ENCODE measurements around the gene SPDYE17.
A peak's percentile ranks its signal among the peaks of the same experiment; 100 is the strongest.
"Not testable (repeated sequence)": the region's sequence is repeated elsewhere in the genome, so short reads cannot be mapped to it uniquely, and the experiment has no call there.

SPDYE17 gene, protein sequence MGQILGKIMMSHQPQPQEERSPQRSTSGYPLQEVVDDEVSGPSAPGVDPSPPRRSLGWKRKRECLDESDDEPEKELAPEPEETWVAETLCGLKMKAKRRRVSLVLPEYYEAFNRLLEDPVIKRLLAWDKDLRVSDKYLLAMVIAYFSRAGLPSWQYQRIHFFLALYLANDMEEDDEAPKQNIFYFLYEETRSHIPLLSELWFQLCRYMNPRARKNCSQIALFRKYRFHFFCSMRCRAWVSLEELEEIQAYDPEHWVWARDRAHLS

DNA sequence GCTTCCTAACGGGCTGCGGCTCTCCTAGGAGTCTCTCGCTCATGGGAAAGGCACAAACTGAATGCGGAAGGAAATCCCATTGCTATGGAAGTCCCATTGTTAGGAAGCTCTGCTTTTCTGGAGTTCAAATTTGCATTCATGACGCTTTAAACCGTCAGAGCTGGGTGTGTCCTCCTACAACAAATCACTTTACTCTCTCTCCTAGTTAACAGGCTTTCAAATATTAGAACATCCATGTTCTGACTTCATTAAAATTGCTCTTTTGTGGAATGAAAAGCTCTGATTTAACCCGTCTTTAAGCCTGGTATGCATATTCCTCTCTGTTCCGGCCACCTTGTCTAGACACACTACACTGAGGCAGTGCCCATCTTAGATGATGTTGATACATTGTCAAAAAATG, at the start of gene SPDYE17:
Gene SPDYE17, minus strand, starts transcription at position 101 of the 400 bp plus-strand sequence. CDS start 1,791 bp downstream, outside the sequence.
- DNase-seq: not testable (repeated sequence)

DNA sequence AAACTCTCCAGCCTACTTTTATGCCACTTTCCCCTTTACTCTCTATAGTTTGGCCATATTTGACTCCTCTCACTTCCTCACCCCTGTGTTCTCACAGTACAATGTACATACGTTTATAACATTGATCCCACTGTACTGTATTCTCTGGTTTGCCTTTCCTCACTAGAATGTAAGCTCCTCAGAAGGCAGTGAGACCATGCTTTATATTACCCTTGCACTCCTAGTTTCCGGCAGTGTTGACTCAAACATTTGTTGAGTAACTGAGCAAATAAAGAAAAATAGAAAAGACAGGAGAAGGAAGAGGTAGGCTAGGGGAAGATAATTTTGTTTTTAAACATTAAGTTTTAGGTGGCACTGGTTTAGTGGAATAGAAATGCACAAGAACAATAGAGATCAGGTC, 48.1 kb upstream of the SPDYE17 start:
- not testable (repeated sequence) for DNase-seq

DNA sequence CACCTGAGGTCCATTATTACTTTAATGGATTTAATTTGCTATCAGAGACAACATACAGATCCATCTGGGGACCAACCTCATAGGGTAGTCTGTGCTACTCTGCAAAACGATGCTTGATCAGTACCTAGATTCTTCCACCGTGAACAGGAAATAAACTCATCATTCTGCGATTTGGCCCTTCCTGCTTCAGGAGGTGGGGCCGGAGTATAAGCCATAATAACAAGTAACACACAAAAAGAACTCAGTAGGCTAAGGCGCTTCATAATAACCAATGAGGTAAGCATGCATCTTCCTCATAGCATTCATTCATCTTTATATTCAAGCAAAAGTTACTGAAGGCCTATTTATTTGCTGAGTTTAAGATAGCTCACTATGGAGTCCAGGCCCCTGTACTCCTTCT, 47.5 kb upstream of the SPDYE17 start:
- not testable (repeated sequence) for DNase-seq

DNA sequence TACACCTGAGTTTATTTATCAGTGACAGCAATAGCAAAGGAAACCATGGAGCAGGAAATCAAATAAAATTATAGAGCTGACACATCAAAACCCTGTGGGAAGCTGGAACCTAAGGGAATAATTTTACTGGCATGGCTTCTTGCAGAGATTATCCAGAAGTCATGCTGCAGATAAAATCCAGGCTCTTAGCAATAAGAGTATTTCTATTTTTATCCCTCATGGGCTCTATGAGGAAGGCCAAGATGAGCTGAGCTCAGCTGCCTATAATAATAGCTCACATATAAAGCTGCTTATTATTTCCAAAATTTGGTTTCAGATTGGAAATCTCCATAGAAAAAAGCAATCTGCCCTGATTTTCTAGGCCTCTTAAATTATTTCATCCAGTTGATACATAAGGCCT, 47.0 kb upstream of the SPDYE17 start:
- not testable (repeated sequence) for DNase-seq

DNA sequence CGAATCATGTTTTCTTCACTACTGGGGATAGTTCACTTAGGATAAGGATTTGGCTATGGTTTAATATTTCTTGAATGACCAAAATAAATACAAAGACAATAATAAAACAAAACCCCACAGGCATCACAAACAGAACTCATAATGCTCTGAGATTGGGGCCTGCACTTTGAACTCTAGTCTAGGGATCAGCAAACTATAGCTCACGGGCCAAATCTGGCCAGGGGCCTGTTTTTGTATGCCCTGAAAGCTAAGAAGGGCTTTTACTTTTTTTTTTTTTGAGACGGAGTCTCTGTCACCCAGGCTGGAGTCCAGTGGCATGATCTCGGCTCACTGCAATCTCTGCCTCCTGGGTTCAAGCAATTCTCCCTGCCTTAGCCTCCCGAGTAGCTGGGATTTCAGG, 44.9 kb upstream of the SPDYE17 start:
- DNase-seq: not testable (repeated sequence)

DNA sequence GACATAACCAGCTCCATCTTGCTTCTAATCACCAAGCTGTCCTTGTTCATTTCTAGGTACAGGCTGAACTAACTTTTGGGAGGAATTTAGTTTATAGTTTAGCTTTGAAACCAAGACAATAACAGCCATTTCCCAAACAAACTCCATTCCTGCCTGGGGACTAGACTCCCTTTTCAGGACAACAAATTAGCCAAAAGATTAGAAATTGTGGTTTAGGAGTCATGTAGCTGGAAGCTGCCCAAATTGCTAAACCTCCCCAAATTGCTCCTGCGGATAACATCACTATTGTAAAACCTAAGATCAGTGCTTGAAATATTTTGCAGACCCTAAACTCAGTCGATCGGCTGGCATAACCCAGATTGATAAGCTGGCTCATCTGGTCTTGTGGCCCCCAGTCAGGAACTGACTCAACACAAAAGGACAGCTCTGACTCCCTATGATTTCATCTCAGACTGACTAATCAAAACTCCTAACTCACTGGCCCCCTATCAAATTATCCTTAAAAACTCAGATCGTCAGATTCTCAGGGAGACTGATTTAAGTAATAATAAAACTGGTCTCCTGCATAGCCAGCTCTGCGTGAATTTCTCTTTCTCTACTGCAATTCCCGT, 42.7 kb upstream of the SPDYE17 start:
- DNase-seq: not testable (repeated sequence)

DNA sequence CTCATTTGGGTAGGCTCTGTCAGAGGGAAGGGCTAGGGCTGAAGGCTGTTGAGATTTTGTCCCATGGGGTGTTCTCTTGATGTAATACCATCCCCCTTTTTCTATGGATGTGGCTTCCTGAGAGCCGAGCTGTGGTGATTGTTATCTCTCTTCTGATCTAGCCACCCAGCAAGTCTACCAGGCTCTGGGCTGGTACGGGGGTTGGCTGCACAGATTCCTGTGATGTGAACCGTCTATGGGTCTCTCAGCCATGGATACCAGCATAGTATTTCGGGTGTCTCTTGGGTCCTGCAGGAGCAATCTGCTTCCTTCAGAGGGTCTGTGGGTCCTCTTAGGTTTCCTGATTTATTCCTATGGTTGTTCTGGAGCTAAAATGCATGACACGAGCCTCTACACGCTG, 38.9 kb upstream of the SPDYE17 start:
- DNase-seq: not testable (repeated sequence)

DNA sequence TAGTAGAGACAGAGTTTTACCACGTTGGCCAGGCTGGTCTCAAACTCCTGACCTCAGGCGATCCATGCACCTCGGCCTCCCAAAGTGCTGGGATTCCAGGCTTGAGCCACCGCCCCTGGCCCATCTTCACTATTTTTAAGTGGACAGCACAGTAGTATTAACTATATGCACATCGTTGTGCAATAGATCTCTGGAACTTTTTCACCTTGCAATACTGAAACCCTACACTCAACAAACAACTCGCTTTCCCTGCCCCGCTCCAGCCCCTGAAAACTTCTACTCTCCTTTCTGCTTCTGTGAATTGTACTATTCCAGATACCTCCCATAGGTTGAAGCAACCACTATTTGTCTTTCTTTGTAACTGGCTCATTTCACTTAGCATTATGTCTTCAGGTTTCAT, 33.7 kb upstream of the SPDYE17 start:
- not testable (repeated sequence) for DNase-seq

DNA sequence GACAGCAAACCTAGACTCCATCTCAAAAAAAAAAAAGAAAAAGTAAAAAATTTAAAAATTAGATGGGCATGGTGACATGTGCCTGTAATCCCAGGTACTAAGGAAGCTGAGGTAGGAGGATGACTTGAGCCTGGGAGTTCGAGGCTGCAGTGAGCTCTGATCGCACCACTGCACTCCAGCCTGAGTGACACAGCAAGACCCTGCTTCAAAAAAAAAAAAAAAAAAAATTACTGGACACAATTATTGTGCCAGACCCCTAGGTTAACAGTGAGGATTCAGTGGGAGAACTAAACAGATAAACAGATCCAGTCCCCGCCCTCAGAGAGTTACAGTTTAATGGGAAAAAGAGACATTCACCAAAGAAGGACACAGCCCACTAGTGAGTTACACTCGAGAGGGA, 31.6 kb upstream of the SPDYE17 start:
- DNase-seq: not testable (repeated sequence)

DNA sequence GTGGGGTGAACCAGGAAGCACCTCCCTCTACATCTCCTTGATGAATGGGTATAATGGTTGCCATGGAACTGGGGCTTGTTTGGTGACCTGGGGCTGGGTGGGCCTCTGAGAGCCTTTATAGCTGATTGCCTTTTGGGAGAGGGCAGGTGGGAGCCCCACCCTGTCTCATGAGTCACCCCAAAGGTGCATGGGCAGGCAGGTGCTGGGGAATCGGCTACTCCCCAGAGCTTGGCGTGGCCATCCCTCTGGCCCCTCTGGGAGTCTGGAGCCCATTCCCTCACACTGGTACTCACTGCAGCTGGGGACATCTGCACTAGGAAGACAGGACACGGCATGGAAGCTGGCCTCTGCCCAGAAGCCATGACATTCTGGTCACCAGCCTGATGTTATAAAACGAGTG, 30.4 kb upstream of the SPDYE17 start, which contains the start of gene SPDYE18:
Gene SPDYE18, minus strand, starts transcription at position 2 of the 400 bp plus-strand sequence. CDS start 2,046 bp downstream, outside the sequence.
- DNase-seq: not testable (repeated sequence)

DNA sequence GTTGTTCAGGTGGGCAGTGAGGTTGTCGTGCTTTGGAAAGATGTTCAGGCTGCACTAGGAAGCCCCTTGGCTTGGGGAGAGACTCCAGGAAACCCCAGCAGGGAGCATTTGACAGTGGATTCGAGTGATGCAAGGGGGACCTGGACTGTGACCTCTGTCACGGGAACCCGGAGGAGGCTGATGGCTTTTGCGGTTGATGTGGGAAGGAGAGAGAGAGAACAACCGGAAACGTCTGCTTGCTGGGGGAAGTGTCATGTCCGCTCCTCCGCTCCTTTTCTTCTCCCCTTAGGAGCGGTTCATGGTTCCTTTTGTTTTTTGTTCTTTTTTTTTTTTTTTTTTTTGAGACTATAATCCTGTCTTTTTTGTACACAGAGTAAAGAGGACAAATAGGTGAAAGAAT, 5.8 kb downstream of the SPDYE17 start:
- not testable (repeated sequence) for DNase-seq

DNA sequence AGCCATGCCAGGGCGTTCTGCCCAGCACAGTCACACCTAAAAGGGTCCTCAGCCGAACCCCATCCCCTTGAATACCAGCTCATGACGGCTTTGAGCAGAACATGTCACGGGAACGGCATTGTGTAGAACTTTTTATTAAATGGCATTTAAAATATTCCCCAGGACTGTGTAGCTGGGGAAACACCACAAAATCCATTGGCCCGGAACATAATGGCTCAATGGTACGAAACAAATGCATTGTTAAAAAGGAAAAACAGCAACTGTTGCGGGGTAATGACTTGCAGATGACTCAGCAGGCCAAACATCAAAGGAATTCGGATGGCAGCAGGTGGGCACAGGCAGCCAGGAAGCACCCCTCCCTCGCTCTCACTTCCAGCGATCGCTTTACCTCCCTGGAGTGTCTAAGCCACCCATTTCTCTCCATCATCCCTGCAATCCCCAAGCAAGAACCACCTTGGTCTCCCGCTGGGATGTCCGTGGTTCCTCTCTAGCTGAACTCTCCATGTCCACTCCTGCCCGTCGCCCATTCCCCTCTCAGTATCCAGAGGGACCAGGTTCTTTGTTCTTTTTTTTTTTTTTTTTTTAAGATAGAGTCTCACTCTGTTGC, 22.0 kb downstream of the SPDYE17 start:
- not testable (repeated sequence) for DNase-seq

DNA sequence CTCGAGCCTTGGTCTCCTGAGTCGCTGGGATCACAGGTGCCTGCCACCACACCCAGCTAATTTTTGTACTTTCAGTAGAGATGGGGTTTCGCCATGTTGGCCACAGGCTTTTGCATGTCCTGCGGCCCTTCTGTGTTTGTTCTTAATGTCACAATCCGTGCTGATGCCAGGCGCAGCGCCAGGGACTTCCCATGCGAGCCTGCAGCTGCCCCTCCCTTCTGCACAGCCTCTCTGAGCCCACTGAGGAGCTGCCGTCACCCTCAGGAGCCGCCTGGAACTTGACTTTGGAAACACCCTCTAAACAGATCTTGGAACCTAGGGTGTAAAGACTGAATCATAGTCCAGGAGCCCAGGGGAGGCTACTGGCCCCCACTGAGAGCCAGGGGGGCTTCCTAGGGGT, 24.2 kb downstream of the SPDYE17 start:
- DNase-seq: peak in 2 of 56 donors; percentile 17 to 39

DNA sequence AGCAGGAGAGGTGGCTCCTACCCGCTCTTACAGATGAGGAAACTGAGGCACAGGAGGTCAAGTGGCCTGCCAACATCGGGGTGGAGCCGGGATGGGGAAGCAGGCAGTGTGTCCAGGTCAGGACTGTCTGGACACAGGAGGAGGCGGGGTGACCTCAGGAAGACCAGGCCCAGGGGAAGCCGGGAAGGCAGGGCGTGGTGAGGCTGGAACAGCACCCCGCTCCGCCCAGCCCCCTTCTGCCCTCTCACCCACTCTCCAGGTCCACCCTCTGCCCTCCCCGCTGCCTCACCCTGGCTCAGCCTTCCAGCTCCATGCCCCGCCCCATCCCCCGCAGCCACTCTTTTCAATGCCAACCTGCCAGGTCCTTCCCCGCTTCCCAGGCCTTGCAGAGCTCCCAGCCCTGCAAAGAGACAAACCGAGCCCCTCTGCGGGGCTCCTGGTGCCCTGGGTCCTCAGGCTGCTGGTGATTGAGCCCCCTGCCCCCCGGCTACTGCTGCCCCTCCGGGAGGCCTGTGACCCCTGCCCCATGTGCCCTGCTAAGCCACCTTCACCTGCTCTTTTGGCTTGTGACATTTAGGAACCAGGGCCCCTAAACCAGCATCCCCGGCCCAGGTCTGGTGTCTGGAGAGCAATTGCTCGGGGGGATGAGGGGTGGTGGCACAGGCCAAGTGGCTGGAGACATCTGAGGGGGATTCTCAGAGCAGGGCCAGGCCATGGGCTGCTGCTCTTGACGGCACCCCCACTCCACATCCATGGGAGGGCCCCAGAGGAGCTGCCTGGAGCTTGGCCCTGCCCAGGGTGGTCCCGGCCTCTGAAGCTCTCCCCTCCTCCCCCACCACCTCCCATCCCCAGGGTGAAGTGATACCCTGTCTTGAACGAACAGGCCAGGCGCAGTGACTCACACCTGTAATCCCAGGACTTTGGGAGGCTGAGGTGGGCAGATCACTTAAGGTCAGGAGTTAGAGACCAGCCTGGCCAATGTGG, 25.7 kb downstream of the SPDYE17 start:
- not testable (repeated sequence) for DNase-seq

DNA sequence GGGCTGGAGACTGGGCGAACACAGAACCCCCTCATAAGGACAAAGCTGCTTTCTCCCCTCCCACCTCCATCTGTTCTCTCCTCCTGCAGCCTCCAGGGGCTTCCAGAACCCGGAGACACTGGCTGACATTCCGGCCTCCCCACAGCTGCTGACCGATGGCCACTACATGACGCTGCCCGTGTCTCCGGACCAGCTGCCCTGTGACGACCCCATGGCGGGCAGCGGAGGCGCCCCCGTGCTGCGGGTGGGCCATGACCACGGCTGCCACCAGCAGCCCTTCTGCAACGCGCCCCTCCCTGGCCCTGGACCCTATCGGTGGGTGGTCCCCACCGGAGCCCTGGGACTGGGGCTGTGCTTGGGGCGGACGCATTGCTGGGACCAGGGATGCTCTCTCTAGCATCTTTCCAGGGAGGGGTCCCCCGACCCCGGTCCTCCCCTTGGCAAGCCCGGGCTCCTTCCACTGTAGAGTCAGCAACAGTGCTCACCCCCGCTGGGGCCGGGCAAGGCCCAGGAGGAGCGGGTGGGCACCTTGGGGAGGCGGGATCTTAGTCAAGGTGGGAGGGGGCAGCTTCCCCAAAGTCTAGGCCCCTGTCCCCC, 26.6 kb downstream of the SPDYE17 start:
- DNase-seq: not testable (repeated sequence)

DNA sequence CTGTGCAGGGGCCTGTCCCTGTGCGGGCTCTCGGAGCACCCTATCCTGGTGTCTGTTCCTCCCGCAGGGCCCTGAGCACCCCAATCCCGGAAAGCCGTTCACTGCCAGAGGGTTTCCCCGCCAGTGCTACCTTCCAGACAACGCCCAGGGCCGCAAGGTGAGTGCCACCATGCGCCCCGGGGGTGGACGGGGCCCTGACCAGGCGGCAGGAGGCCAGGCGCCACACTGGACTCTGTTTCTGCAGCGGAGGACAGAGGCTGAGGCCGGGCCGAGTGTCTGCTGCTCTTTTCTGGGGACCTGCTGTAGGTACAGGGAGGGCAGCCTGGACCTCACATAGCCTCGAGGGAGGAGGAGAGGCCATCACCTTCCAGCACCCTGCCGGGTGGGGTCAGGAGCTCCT, 28.0 kb downstream of the SPDYE17 start:
- not testable (repeated sequence) for DNase-seq

DNA sequence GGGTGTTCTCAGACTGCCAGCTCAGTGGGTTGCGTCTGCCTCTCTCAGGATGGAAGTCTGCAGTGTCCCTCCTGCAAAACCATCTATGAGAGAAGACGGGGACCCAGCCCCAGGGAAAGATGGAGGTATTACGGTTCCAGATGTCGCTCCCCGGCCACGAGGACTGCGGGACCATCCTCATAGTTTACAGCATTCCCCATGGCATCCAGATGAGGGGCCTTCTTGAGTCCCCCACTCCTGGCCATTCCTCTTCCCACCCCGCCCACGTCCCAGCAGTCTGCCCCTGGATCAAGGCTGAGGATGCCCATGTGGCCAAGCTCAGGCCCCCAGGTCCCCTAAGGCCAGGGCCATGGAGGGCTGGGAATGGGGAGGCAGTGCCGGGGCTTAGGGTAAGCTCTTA, 28.9 kb downstream of the SPDYE17 start:
- not testable (repeated sequence) for DNase-seq

DNA sequence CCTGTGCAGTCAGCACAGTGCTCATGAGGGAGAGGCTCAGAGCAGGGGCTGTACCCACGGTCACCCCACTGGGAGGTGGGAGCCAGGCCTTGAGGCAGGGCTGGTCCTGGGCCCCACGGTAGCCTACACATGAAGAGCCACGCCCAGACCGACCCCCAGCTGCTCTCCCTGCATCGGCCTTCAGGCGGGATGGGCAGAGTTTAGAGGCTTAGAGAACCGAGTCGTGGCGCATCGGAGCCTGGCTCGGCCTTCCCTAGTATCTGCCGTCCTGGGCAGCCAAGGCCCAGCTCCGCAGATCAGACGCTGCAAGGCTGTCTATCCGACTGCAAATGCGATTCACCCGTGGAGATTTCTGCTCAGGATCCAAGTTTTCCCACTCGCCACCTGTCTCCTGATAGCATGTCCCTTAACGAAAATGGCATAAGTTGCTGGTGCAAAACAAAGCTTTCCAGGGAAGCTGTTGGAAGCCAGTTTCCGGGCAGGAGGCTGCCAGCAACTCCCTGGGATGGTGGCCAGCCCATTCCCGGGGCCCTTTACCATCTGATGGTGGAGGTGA, 29.4 kb downstream of the SPDYE17 start:
- DNase-seq: not testable (repeated sequence)

DNA sequence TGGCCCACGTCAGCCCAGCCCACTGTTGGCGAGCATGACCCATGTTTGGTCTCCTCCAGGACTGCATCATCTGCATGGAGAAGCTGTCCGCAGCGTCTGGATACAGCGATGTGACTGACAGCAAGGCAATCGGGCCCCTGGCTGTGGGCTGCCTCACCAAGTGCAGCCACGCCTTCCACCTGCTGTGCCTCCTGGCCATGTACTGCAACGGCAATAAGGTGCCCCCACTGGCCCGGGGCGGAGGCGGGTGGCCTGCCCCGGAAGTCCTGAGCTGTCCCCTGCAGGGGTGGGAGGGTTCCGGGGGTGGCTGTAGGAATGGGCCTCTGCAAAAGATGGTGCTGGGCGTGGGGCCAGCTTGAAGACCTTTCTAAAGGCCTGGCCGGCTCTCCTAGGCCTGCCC, 30.1 kb downstream of the SPDYE17 start:
- DNase-seq: not testable (repeated sequence)

DNA sequence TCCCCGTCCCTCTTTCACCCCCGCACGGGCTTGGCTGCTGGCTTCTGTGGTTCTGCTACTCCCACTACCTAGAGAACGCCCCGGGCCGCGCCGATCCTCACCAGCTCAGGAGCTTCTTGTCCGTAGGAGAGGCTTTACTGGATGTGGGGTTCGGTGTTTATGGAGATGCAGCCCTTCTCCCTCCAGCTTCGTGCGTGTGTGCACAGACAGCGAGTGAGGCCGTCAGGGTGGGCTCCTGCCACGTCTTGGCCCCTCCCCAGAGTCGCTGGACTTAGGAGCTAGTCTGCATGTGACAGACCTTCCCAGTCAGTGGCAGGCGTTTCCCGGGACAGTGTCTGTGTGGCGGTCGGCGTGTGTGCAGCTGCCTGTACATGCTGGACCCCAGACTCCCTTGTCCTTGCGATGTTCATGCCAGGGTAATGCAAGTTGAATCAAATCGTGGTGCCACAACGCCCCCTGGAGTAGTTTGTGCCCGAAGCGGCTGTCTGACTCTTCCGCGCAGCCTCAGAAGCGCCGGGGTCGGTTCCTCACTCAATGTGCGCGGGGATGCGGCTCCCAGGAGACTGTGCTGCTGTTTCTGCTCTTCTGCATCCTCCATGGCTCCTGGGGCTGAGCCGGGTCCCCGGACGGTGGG, 32.6 kb downstream of the SPDYE17 start:
- DNase-seq: not testable (repeated sequence)

Measured in nucleus accumbens (tissue), 56 donors.